GM12878 (cell line): ENCODE measurements around the gene SENP6. TPM values are rescaled to one million over a fixed set of nuclear protein-coding genes. Genes with fewer than 3 reads are reported as not detected.

Experiments
- ATAC-seq: fragments of 200-7000 bp; cut with Tn5 transposase; 3 replicates; pipeline ENCODE4 v1.9.1; 2020; ENCODE audit warnings: mild to moderate bottlenecking, moderate library complexity
- Bru-seq: library from RNA; stranded (reverse); fragments of 400-500 nt; gene quantifications from one replicate; lab custom pipeline; 2021; lab: Mats Ljungman, UMichigan
- BruChase-seq, 2 experiments: library from RNA; stranded (reverse); fragments of 400-500 nt; gene quantifications; one replicate each; lab custom pipeline; 2021; lab: Mats Ljungman, UMichigan
- BruUV-seq: library from RNA; stranded (reverse); fragments of 400-500 nt; replicated peaks from 2 replicates; lab custom pipeline; 2021; lab: Mats Ljungman, UMichigan
- CTCF ChIA-PET: fragments of 300-600 bp; sonication (Branson Sonifier 250); formaldehyde crosslinking; extraction: SDS; loops from one replicate; lab custom pipeline; 2021; ENCODE audit warnings: inconsistent platforms; lab: Yijun Ruan, JAX
- POLR2A ChIA-PET: fragments of 350-600 bp; formaldehyde crosslinking; extraction: SDS; loops from one replicate; lab custom pipeline; 2021; ENCODE audit warnings: inconsistent platforms; lab: Charles Lee
- RAD21 ChIA-PET: fragments of 300-600 bp; sonication (Branson Sonifier 250); formaldehyde crosslinking; loops from one replicate; lab custom pipeline; 2023; ENCODE audit warnings: antibody characterized with exemption; ENCODE audit not compliant: unreplicated experiment; lab: Charles Lee
- SMC1A ChIA-PET: fragments of 300-600 bp; sonication (Branson Sonifier 250); formaldehyde crosslinking; loops from one replicate; lab custom pipeline; 2023; ENCODE audit not compliant: unreplicated experiment, uncharacterized antibody; lab: Charles Lee
- DNase-seq: peaks from one replicate; pipeline ENCODE4 v3.0.0-alpha.2; 2011; ENCODE audit warnings: low read depth, low spot score
- FAIRE-seq: peaks from 3 replicates; lab custom pipeline; 2011; peaks lifted over from hg19 to GRCh38; lab: Jason Lieb, UNC
- H2AFZ ChIP-seq: 2 replicates; pipeline ENCODE4 v1.6.0; 2011; ENCODE audit warnings: low read depth, low read length, control low read depth; ENCODE audit not compliant: control insufficient read depth
- H3K27ac ChIP-seq: 2 replicates; pipeline ENCODE4 v1.5.1; 2011; ENCODE audit warnings: control low read depth; ENCODE audit not compliant: control insufficient read depth, insufficient read depth
- H3K27me3 ChIP-seq, 2 experiments: replicated peaks in 1 of 2; 2 replicates each; pipeline versions ENCODE4 v1.6.0 to v1.6.1; 2011; ENCODE audit warnings: low read length in 1 of 2; ENCODE audit not compliant: control insufficient read depth in 2 of 2, insufficient read depth in 2 of 2
- H3K36me3 ChIP-seq, 2 experiments: 2 replicates each; pipeline ENCODE4 v1.5.1; 2011; ENCODE audit warnings: low read length in 1 of 2; ENCODE audit not compliant: control insufficient read depth in 2 of 2, insufficient read depth in 2 of 2
- H3K4me1 ChIP-seq: 2 replicates; pipeline ENCODE4 v1.6.1; 2011; ENCODE audit warnings: mild to moderate bottlenecking, low read length, moderate library complexity, mixed read lengths; ENCODE audit not compliant: control insufficient read depth, insufficient read depth
- H3K4me2 ChIP-seq: 2 replicates; pipeline ENCODE4 v1.6.0; 2011; ENCODE audit warnings: control low read depth; ENCODE audit not compliant: control insufficient read depth, insufficient read depth
- H3K4me3 ChIP-seq: fragments of 200-600 bp; sonication (generic); 2 replicates; pipeline ENCODE4 v1.5.1; 2016
- H3K79me2 ChIP-seq: 2 replicates; pipeline ENCODE4 v1.6.0; 2011; ENCODE audit warnings: low read length; ENCODE audit not compliant: control insufficient read depth, insufficient read depth
- H3K9ac ChIP-seq: 2 replicates; pipeline ENCODE4 v1.8.0; 2011; ENCODE audit warnings: low read length, control low read depth, mixed read lengths; ENCODE audit not compliant: control insufficient read depth, insufficient read depth
- H3K9me3 ChIP-seq: replicated peaks from 3 replicates; pipeline ENCODE4 v1.5.1; 2011; ENCODE audit warnings: mild to moderate bottlenecking, low read length; ENCODE audit not compliant: control insufficient read depth, insufficient read depth
- H4K20me1 ChIP-seq: 2 replicates; pipeline ENCODE4 v1.6.0; 2011; ENCODE audit not compliant: control insufficient read depth, insufficient read depth
- HDAC6 ChIP-seq: fragments of 200-600 bp; sonication (generic); IDR thresholded peaks from one replicate; pipeline ENCODE4 v1.8.0; 2017; ENCODE audit warnings: antibody characterized with exemption; ENCODE audit not compliant: unreplicated experiment
- JUNB ChIP-seq: IDR thresholded peaks from 2 replicates; pipeline ENCODE4 v1.6.1; 2016; ENCODE audit warnings: antibody characterized with exemption, mild to moderate bottlenecking
- JUND ChIP-seq: IDR thresholded peaks from 2 replicates; pipeline ENCODE4 v1.6.1; 2012; ENCODE audit warnings: low read depth, mild to moderate bottlenecking, low read length, improper control_type of control experiment, moderate library complexity
- PAX5 ChIP-seq: IDR thresholded peaks from 2 replicates; pipeline ENCODE4 v1.6.1; 2011; ENCODE audit warnings: low read depth, low read length, borderline replicate concordance
- SREBF2 ChIP-seq: IDR thresholded peaks from 2 replicates; pipeline ENCODE4 v1.6.1; 2012; ENCODE audit warnings: mild to moderate bottlenecking, low read length
- TARDBP ChIP-seq: IDR thresholded peaks from 2 replicates; pipeline ENCODE4 v1.6.1; 2016; ENCODE audit warnings: borderline replicate concordance
- TCF7 ChIP-seq: IDR thresholded peaks from 2 replicates; pipeline ENCODE4 v1.6.1; 2014; ENCODE audit warnings: antibody characterized with exemption, borderline replicate concordance
- ZBTB11 ChIP-seq: fragments of 450-650 bp; formaldehyde crosslinking; IDR thresholded peaks from 2 replicates; pipeline ENCODE4 v1.5.0; 2022; ENCODE audit warnings: mild to moderate bottlenecking, missing genetic modification characterization
- WGBS: methylation state at CpG from one replicate; pipeline ENCODE4 v1.1.6; 2016; ENCODE audit warnings: low lambda C conversion rate; ENCODE audit not compliant: insufficient replicate concordance, insufficient coverage; ENCODE audit errors: missing lambda C conversion rate; 5-methylcytosine and 5-hydroxymethylcytosine counted together
- in situ Hi-C: fragments of 300-500 bp; cut with MboI; formaldehyde crosslinking; loops from 9 replicates; pipeline ENCODE4 v1.14.3; 2018; ENCODE audit warnings: mixed read lengths
- intact Hi-C: fragments of 100-400 bp; cut with micrococcal nuclease; formaldehyde crosslinking; loops from one replicate; pipeline ENCODE4 v1.14.2; 2022; ENCODE audit not compliant: unreplicated experiment
- long read RNA-seq, 2 experiments: library from polyadenylated mRNA; unstranded; transcript quantifications; one replicate each; pipeline ENCODE4 v2.0.0, GENCODE V29; 2019 to 2020
- polyA minus RNA-seq, 3 experiments: library from RNA; depleted of rRNA, polyadenylated mRNA; stranded (reverse); fragments of >200 nt; gene quantifications; 2 replicates each; pipeline ENCODE4 v1.2.3, GENCODE V29; 2011
- polyA plus RNA-seq, 11 experiments: library from polyadenylated mRNA; depleted of rRNA in 4 of 11; unstranded in 6 of 11; stranded (reverse) in 5 of 11; fragments of >200 nt; fragmentation: Nextera tagmentation in 4 of 11; fragmentation: Illumina TruSeq in 1 of 11; extraction: Ambion mirVana in 4 of 11; extraction: Trizol in 1 of 11; gene quantifications; 1 replicate in 1 of 11; 2 replicates in 10 of 11; pipeline versions ENCODE4 v1.2.1 to v1.2.3, GENCODE V29; 2011 to 2016; ENCODE audit warnings: inconsistent platforms in 2 of 11, missing spikeins in 2 of 11, low read depth in 1 of 11
- total RNA-seq, 4 experiments: library from RNA; depleted of rRNA in 3 of 4; stranded (reverse); fragments of >200 nt in 3 of 4; fragmentation: Illumina TruSeq in 1 of 4; extraction: Trizol in 1 of 4; gene quantifications; 2 replicates each; pipeline versions ENCODE4 v1.2.1 to v1.2.3, GENCODE V29; 2013 to 2021
- TF ChIP-seq, protein P1 (sequence below): IDR thresholded peaks from 2 replicates; pipeline ENCODE4 v1.6.1; 2011; ENCODE audit warnings: mild to moderate bottlenecking, low read depth, low read length, moderate library complexity; ENCODE audit not compliant: insufficient replicate concordance

The SENP6 gene, protein sequence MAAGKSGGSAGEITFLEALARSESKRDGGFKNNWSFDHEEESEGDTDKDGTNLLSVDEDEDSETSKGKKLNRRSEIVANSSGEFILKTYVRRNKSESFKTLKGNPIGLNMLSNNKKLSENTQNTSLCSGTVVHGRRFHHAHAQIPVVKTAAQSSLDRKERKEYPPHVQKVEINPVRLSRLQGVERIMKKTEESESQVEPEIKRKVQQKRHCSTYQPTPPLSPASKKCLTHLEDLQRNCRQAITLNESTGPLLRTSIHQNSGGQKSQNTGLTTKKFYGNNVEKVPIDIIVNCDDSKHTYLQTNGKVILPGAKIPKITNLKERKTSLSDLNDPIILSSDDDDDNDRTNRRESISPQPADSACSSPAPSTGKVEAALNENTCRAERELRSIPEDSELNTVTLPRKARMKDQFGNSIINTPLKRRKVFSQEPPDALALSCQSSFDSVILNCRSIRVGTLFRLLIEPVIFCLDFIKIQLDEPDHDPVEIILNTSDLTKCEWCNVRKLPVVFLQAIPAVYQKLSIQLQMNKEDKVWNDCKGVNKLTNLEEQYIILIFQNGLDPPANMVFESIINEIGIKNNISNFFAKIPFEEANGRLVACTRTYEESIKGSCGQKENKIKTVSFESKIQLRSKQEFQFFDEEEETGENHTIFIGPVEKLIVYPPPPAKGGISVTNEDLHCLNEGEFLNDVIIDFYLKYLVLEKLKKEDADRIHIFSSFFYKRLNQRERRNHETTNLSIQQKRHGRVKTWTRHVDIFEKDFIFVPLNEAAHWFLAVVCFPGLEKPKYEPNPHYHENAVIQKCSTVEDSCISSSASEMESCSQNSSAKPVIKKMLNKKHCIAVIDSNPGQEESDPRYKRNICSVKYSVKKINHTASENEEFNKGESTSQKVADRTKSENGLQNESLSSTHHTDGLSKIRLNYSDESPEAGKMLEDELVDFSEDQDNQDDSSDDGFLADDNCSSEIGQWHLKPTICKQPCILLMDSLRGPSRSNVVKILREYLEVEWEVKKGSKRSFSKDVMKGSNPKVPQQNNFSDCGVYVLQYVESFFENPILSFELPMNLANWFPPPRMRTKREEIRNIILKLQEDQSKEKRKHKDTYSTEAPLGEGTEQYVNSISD
- total RNA-seq (2013; cell fraction: nucleolus; rRNA removed), result 338 and 339 TPM in 2 replicates
- total RNA-seq (2014; rRNA removed), result 48.9 and 50.8 TPM in 2 replicates
- total RNA-seq (2014; rRNA removed; fragmentation: Illumina TruSeq; extraction: Trizol), result 70.0 and 75.2 TPM in 2 replicates
- total RNA-seq (2021), result 46.9 and 52.1 TPM in 2 replicates
- 12.9 TPM for polyA plus RNA-seq (2011; ENCODE audit: low read depth)
- 45.6 and 91.9 TPM in 2 replicates for polyA plus RNA-seq (2011; rRNA removed)
- polyA plus RNA-seq (2011; cell fraction: cytosol; rRNA removed), result 10.9 and 11.5 TPM in 2 replicates
- polyA plus RNA-seq (2011; cell fraction: nucleus; rRNA removed), result 42.8 and 52.2 TPM in 2 replicates
- polyA plus RNA-seq (2012), result 25.4 and 32.2 TPM in 2 replicates
- 56.1 and 79.1 TPM in 2 replicates for polyA plus RNA-seq (2014; fragmentation: Illumina TruSeq; extraction: Trizol)
- 10 to 100 TPM; 10.7 to 17.2 TPM for polyA plus RNA-seq (2014; fragmentation: Nextera tagmentation; extraction: Ambion mirVana)
- polyA plus RNA-seq (2014; rRNA removed), result 31.6 and 36.5 TPM in 2 replicates
- polyA plus RNA-seq (2016; fragmentation: Nextera tagmentation; extraction: Ambion mirVana), result 10 to 100 TPM; 36.6 to 39.0 TPM
- 27.5 and 37.7 TPM in 2 replicates for polyA minus RNA-seq (2011; rRNA and poly(A)+ RNA removed)
- 16.3 and 19.2 TPM in 2 replicates for polyA minus RNA-seq (2011; cell fraction: cytosol; rRNA and poly(A)+ RNA removed)
- 49.0 and 102 TPM in 2 replicates for polyA minus RNA-seq (2011; cell fraction: nucleus; rRNA and poly(A)+ RNA removed)
- Bru-seq, nascent RNA, result percentile 91 among the genes with signal in this experiment
- percentile 91 among the genes with signal in this experiment for BruChase-seq, experiment 1, labeled RNA remaining after a 6-hour chase
- percentile 93 among the genes with signal in this experiment for BruChase-seq, experiment 2, labeled RNA remaining after a 2-hour chase
- long read RNA-seq, experiment 1, partial matches to known transcripts, result 6 of 9 reads
- long read RNA-seq, experiment 1, other reads (novel, unspliced or antisense), result 2 of 9 reads
- long read RNA-seq, experiment 2, partial matches to known transcripts, result 6 of 15 reads
- long read RNA-seq, experiment 2, other reads (novel, unspliced or antisense), result 7 of 15 reads

DNA sequence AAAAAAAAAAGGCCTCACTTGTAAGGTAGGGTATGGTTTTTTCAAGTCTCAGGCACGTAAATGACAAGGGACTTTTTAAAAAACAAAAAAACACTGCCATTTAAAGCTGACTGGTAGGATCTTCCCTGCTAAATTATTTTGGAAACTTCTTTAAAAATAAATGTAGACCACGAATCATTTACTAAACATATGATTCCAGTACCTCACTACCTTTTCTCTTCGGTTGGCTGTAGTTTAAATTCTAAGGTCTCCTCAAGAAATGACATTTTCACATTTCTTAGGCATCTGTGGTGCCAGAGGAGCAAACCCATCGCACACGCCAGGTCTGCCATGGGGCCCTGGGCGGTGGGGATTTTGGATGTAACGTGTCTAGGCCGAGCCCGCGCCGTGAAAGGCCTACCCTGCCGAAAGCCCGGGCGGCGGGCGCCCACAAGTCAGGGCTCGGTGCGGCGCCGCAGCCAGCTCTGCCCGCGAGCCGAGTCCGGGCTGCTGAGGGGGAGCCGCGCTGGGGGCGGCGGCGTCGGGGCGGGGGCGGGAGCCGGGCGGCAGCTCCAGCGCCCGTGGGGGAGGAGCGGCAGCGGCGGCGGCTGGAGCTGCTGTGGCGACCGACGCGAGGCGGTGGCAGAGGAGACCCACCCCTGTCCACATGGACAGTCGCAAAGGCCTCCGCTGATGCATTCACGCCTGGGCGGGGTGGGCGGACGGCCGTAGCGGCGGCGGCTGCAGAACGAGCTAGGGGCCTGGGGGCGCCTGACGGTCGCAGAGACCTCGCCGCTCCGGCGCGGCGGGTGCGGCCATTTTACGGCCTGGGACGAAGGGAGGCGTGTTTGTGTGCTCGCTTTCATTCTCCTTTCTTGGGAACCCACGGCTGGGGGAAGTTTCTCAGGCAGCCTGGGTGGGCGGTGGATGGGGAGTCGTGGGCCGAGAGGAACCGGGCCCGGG lies at the start of gene SENP6:
Gene SENP6 (plus strand): TSS at position 577 of the 942 bp plus-strand sequence. CDS start 645 bp downstream, outside the sequence.
- peak within 1 kb of the TSS; percentile 91 for H3K9ac ChIP-seq
- TF ChIP-seq JUNB, result no peak
- TF ChIP-seq TCF7, result no peak
- TF ChIP-seq TARDBP, result no peak
- no peak for TF ChIP-seq JUND
- TF ChIP-seq, protein P1, sequence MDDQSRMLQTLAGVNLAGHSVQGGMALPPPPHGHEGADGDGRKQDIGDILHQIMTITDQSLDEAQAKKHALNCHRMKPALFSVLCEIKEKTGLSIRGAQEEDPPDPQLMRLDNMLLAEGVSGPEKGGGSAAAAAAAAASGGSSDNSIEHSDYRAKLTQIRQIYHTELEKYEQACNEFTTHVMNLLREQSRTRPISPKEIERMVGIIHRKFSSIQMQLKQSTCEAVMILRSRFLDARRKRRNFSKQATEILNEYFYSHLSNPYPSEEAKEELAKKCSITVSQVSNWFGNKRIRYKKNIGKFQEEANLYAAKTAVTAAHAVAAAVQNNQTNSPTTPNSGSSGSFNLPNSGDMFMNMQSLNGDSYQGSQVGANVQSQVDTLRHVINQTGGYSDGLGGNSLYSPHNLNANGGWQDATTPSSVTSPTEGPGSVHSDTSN, result no peak
- no peak for TF ChIP-seq HDAC6
- TF ChIP-seq ZBTB11 (CRISPR knock-in tag), result no peak
- 0 out of 2 replicates have a peak, but pooled peaks have one; percentile 3 for TF ChIP-seq PAX5
- TF ChIP-seq SREBF2, result no peak

More for the DNA sequence above, at the start of gene SENP6:
- no peaks in the 10 kb centered on the region for H3K36me3 ChIP-seq
- peak within 1 kb of the TSS; percentile 73 for H2AFZ ChIP-seq
- BruUV-seq, result no TSS peak
- peaks cover 58% of the 10 kb centered on the region for H3K79me2 ChIP-seq
- H3K4me3 ChIP-seq, result peak within 1 kb of the TSS; percentile 86
- peak within 1 kb of the TSS; percentile 89 for H3K27ac ChIP-seq
- peak within 1 kb of the TSS; percentile 88 for H3K4me2 ChIP-seq
- ChIA-PET POLR2A (interaction anchor here (0.6 to 3.8 kb wide), 4 partner anchors 11 to 317 kb away, joined by 4 to 22 read pairs (median 4); partner anchors contain the start of gene TMEM30A), CTCF (no interaction called here), SMC1A (interaction anchor here (0.7 to 2.4 kb wide), 4 partner anchors 8 to 1156 kb away, joined by 3 to 7 read pairs (median 4); no protein-coding TSS in a partner anchor), RAD21 (no interaction called here)
- intact Hi-C loops (loop anchor here (5.0 kb wide), 1 partner anchor 146 kb away; the partner anchor contains the start of gene MYO6), in situ Hi-C loops (no loop called here)
- no peaks in the 10 kb centered on the region for H3K9me3 ChIP-seq
- no peaks in the 10 kb centered on the region for H3K4me1 ChIP-seq
- under 1% methylated on average over 66 of the region's 76 CpGs for WGBS
- DNase-seq (no peak), ATAC-seq (peak; percentile 83), FAIRE-seq (no peak)
- no peaks in the 10 kb centered on the region for H4K20me1 ChIP-seq
- H3K27me3 ChIP-seq, result no peaks in the 10 kb centered on the region
